ENCODE data around the gene ANKRD13A.
A peak's percentile ranks its signal among the peaks of the same experiment; 100 is the strongest.

- peak in 2 of 12 donors; percentile 10 to 12 for TF ChIP-seq CTCF (IDR thresholded peaks at IDR 0.05)
- no peak for TF ChIP-seq POLR2A (IDR thresholded peaks at IDR 0.05)
Measured at GRCh38 chr12:109951751-109952150, 47.5 kb upstream of the ANKRD13A start.
